Endothelial cell of umbilical vein (primary cell): ENCODE results near the gene FADS2. TPM values are rescaled to one million over a fixed set of nuclear protein-coding genes. Genes with fewer than 3 reads are reported as not detected.

Experiments used
- BruUV-seq: library from RNA; stranded (reverse); fragments of 400-500 nt; replicated peaks from 2 replicates; lab custom pipeline; 2021; lab: Mats Ljungman, UMichigan
- CTCF ChIA-PET: fragments of 300-600, 350-600 bp; sonication (Branson Sonifier 250); formaldehyde crosslinking; loops from one replicate; lab custom pipeline; 2021; ENCODE audit warnings: antibody characterized with exemption, inconsistent platforms; lab: Charles Lee
- POLR2A ChIA-PET: fragments of 300-600, 350-600 bp; sonication (Branson Sonifier 250); formaldehyde crosslinking; loops from one replicate; lab custom pipeline; 2021; ENCODE audit warnings: antibody characterized with exemption, inconsistent platforms; lab: Charles Lee
- DNase-seq: peaks from one replicate; pipeline ENCODE4 v3.0.0-alpha.2; 2011; ENCODE audit warnings: low read depth, low spot score
- FAIRE-seq: peaks from 2 replicates; lab custom pipeline; 2011; peaks lifted over from hg19 to GRCh38; lab: Jason Lieb, UNC
- H2AFZ ChIP-seq: 2 replicates; pipeline ENCODE4 v1.6.0; 2012; ENCODE audit warnings: low read depth, low read length, control low read depth, inconsistent platforms
- H3K27ac ChIP-seq: 2 replicates; pipeline ENCODE4 v1.5.1; 2011; ENCODE audit warnings: low read depth, mild to moderate bottlenecking, control low read depth, low read length, moderate library complexity; ENCODE audit not compliant: insufficient read depth
- H3K27me3 ChIP-seq, 2 experiments: 2 replicates each; pipeline versions ENCODE4 v1.6.0 to v1.6.1; 2011; ENCODE audit warnings: low read length in 2 of 2, mixed read lengths in 1 of 2; ENCODE audit not compliant: control insufficient read depth in 2 of 2, insufficient read depth in 2 of 2
- H3K36me3 ChIP-seq, 2 experiments: 2 replicates in 1 of 2; 3 replicates in 1 of 2; pipeline ENCODE4 v1.5.1; 2011; ENCODE audit warnings: low read length in 2 of 2, mild to moderate bottlenecking in 1 of 2, moderate library complexity in 1 of 2; ENCODE audit not compliant: control insufficient read depth in 2 of 2, insufficient read depth in 2 of 2; ENCODE audit errors: extremely low read depth in 1 of 2
- H3K4me1 ChIP-seq: 3 replicates; pipeline ENCODE4 v1.5.1; 2011; ENCODE audit warnings: mild to moderate bottlenecking, low read length; ENCODE audit not compliant: control insufficient read depth, insufficient read depth; ENCODE audit errors: extremely low read depth
- H3K4me2 ChIP-seq: 2 replicates; pipeline ENCODE4 v1.6.1; 2011; ENCODE audit warnings: low read length, control low read depth, mixed read lengths; ENCODE audit not compliant: insufficient read depth
- H3K4me3 ChIP-seq, 3 experiments: fragments of 200-600 bp in 1 of 3; sonication (generic), shearing (Covaris generic) in 1 of 3; replicated peaks in 1 of 3; 2 replicates each; pipeline ENCODE4 v1.5.1; 2011 to 2016; ENCODE audit warnings: control low read depth in 3 of 3, low read length in 3 of 3, mild to moderate bottlenecking in 2 of 3, inconsistent platforms in 1 of 3, low read depth in 1 of 3, moderate library complexity in 1 of 3; ENCODE audit not compliant: insufficient read depth in 1 of 3
- H3K79me2 ChIP-seq: 2 replicates; pipeline ENCODE4 v1.6.0; 2012; ENCODE audit warnings: low read length, inconsistent platforms; ENCODE audit not compliant: control insufficient read depth, insufficient read depth
- H3K9ac ChIP-seq: replicated peaks from 2 replicates; pipeline ENCODE3; 2011; ENCODE audit warnings: low read length, control low read depth; ENCODE audit not compliant: insufficient read depth; ENCODE audit errors: extremely low read depth
- H3K9me1 ChIP-seq: replicated peaks from 3 replicates; pipeline ENCODE4 v1.6.0; 2011; ENCODE audit warnings: mild to moderate bottlenecking, low read length; ENCODE audit not compliant: control insufficient read depth, insufficient read depth; ENCODE audit errors: extremely low read depth
- H3K9me3 ChIP-seq: replicated peaks from 2 replicates; pipeline ENCODE4 v1.5.1; 2012; ENCODE audit warnings: low read length, inconsistent platforms; ENCODE audit not compliant: control insufficient read depth, insufficient read depth
- H4K20me1 ChIP-seq: replicated peaks from 2 replicates; pipeline ENCODE3; 2011; ENCODE audit warnings: mild to moderate bottlenecking, low read length; ENCODE audit not compliant: control insufficient read depth, insufficient read depth; ENCODE audit errors: extremely low read depth
- CTCF ChIP-seq, 2 donors: IDR thresholded peaks; 1 replicate in 1 of 2; 2 replicates in 1 of 2; pipeline ENCODE4 v1.5.1; 2011; ENCODE audit warnings: low read length in 2 of 2, mild to moderate bottlenecking in 2 of 2, moderate library complexity in 2 of 2, control low read depth in 1 of 2, inconsistent platforms in 1 of 2, low read depth in 1 of 2; ENCODE audit not compliant: insufficient read depth in 1 of 2; ENCODE audit errors: extremely low read depth in 1 of 2
- EZH2 ChIP-seq: IDR thresholded peaks from 2 replicates; pipeline ENCODE4 v1.6.1; 2012; ENCODE audit warnings: borderline replicate concordance, low read depth, mild to moderate bottlenecking, moderate library complexity, low read length, inconsistent platforms; ENCODE audit not compliant: severe bottlenecking
- FOS ChIP-seq: IDR thresholded peaks from 2 replicates; pipeline ENCODE4 v1.6.1; 2011; ENCODE audit warnings: mild to moderate bottlenecking, low read length, moderate library complexity, borderline replicate concordance; ENCODE audit not compliant: insufficient read depth
- GATA2 ChIP-seq: IDR thresholded peaks from 2 replicates; pipeline ENCODE4 v1.7.0; 2011; ENCODE audit warnings: low read depth, mild to moderate bottlenecking, moderate library complexity, mixed read lengths, low read length; ENCODE audit not compliant: insufficient read length, insufficient read depth
- JUN ChIP-seq: IDR thresholded peaks from 2 replicates; pipeline ENCODE4 v1.6.1; 2011; ENCODE audit warnings: borderline replicate concordance, low read depth; ENCODE audit not compliant: insufficient read length, insufficient read depth
- MAX ChIP-seq: IDR thresholded peaks from 2 replicates; pipeline ENCODE4 v1.6.1; 2011; ENCODE audit not compliant: insufficient read depth, insufficient read length
- MYC ChIP-seq: IDR thresholded peaks from one replicate; pipeline ENCODE4 v1.6.1; 2011; ENCODE audit warnings: mild to moderate bottlenecking, low read depth, low read length
- POLR2A ChIP-seq: IDR thresholded peaks from 2 replicates; pipeline ENCODE4 v1.6.1; 2012; ENCODE audit warnings: low read depth, mild to moderate bottlenecking, control low read depth, low read length
- POLR2AphosphoS5 ChIP-seq: IDR thresholded peaks from 2 replicates; pipeline ENCODE4 v1.6.1; 2012; ENCODE audit warnings: low read depth, mild to moderate bottlenecking, control low read depth, low read length, moderate library complexity; ENCODE audit not compliant: insufficient read depth
- dilution Hi-C: fragments of 300-500 bp; cut with MboI; formaldehyde crosslinking; loops from one replicate; pipeline ENCODE4 v1.15.0; 2019; ENCODE audit warnings: low sequenced_read_pairs; ENCODE audit not compliant: extremely low pct_ligation_motif_present
- intact Hi-C: fragments of 100-400 bp; cut with micrococcal nuclease; formaldehyde crosslinking; loops from one replicate; pipeline ENCODE4 v1.10.0; 2022
- polyA plus RNA-seq, 4 experiments: library from polyadenylated mRNA; depleted of rRNA in 3 of 4; stranded (reverse) in 3 of 4; unstranded in 1 of 4; fragments of >200 nt; gene quantifications; 2 replicates each; pipeline versions ENCODE4 v1.2.1 to v1.2.3, GENCODE V29; 2011 to 2012; ENCODE audit warnings: missing spikeins in 1 of 4
- total RNA-seq: library from RNA; stranded (reverse); gene quantifications from 2 replicates; pipeline ENCODE4 v1.2.3, GENCODE V29; 2021

The FADS2 gene
- total and polyA plus RNA-seq, 2 donors (not counting 3 experiments of a cell fraction or from before 2014, with no cell fraction given) = 668 to 898 TPM

- Histone ChIP-seq H2AFZ (peak overlapping the region; percentile 76), H3K27me3 (no peaks in the 10 kb centered on the region), H3K4me1 (peaks cover 15% of the 10 kb centered on the region), H3K9me1 (no peaks in the 10 kb centered on the region), H3K4me3 (peak overlapping the region; percentile 70 to 91 (median 83)), H3K4me2 (peak overlapping the region; percentile 92), H4K20me1 (no peaks in the 10 kb centered on the region), H3K79me2 (peaks cover 47% of the 10 kb centered on the region), H3K27ac (peak overlapping the region; percentile 99), H3K36me3 (peaks cover 4 to 34% of the 10 kb centered on the region in 2 experiments), H3K9me3 (no peaks in the 10 kb centered on the region), H3K9ac (peak overlapping the region; percentile 100)
- TSS peak; percentile 79 for BruUV-seq
- FAIRE-seq (peak; percentile 96), DNase-seq (peak; percentile 95)
- TF ChIP-seq FOS (no peak), GATA2 (no peak), JUN (no peak), MAX (no peak), POLR2AphosphoS5 (peak; percentile 71), MYC (no peak), CTCF (IDR thresholded peaks at IDR 0.05; ENCODE audit: extremely low read depth in 1 of 2, insufficient read depth in 1 of 2, low read depth in 1 of 2, low read length in 2 of 2) (no peak), EZH2 (no peak), POLR2A (peak; percentile 88)
- CTCF ChIA-PET = interaction anchor here (1.7 to 2.6 kb wide), 6 partner anchors 12 to 316 kb away, joined by 3 to 16 read pairs (median 10); no protein-coding TSS in a partner anchor
- dilution Hi-C loops = no loop called here
- POLR2A ChIA-PET = interaction anchor here (1.9 kb wide), 1 partner anchor 23 kb away, joined by 13 read pairs; no protein-coding TSS in a partner anchor
- intact Hi-C loops = loop anchor here (1.0 to 5.0 kb wide), 5 partner anchors 24 to 330 kb away; partner anchors contain the start of genes FADS3 and INCENP
These were observed 36.3 kb upstream of the FADS2 start for GRCh38 chr11:61791737-61792309.
